T1000 (cell line): ENCODE measurements around the gene DCXR.

Experiments used
- DNase-seq: peaks from one replicate; lab custom pipeline; 2025; ENCODE audit warnings: mixed read lengths; lab: John Stamatoyannopoulos, UW

DCXR gene

GRCh38 chr17:82055023-82055964 lies 17.8 kb upstream of the DCXR start:
- no peak for DNase-seq

GRCh38 chr17:82054351-82055022 lies 17.0 kb upstream of the DCXR start:
- no peak for DNase-seq

GRCh38 chr17:82053556-82054263 lies 16.2 kb upstream of the DCXR start:
- DNase-seq: no peak

- DNase-seq: no peak
Measured at GRCh38 chr17:82053130-82053529, 15.6 kb upstream of the DCXR start.

GRCh38 chr17:82052638-82053059 lies 15.2 kb upstream of the DCXR start:
- no peak for DNase-seq

GRCh38 chr17:82051776-82052637 lies 14.5 kb upstream of the DCXR start, which contains the start of the genes GPS1 and RFNG:
Gene GPS1 (plus strand): TSS chr17:82051898. CDS start chr17:82051932, 34 bp downstream.
Gene RFNG (minus strand): TSS chr17:82051811. CDS start chr17:82051766, 45 bp downstream.
- no peak for DNase-seq

GRCh38 chr17:82050761-82051641 lies 13.5 kb upstream of the DCXR start:
- DNase-seq: no peak

GRCh38 chr17:82050152-82050760 lies 12.8 kb upstream of the DCXR start:
- no peak for DNase-seq

- no peak for DNase-seq
Measured at GRCh38 chr17:82049521-82049971, 12.0 kb upstream of the DCXR start.

GRCh38 chr17:82049106-82049505 lies 11.6 kb upstream of the DCXR start:
- DNase-seq: no peak

- DNase-seq: no peak
Measured at GRCh38 chr17:82048571-82048971, 11.1 kb upstream of the DCXR start.

- no peak for DNase-seq
Measured at GRCh38 chr17:82047914-82048570, 10.5 kb upstream of the DCXR start.

GRCh38 chr17:82047379-82047778 lies 9.9 kb upstream of the DCXR start:
- no peak for DNase-seq

GRCh38 chr17:82046903-82047302 lies 9.4 kb upstream of the DCXR start:
- no peak for DNase-seq

GRCh38 chr17:82045936-82046484 lies 8.5 kb upstream of the DCXR start:
- DNase-seq: no peak

- no peak for DNase-seq
Measured at GRCh38 chr17:82043507-82043906, 6.0 kb upstream of the DCXR start.

- no peak for DNase-seq
Measured at GRCh38 chr17:82042649-82043048, 5.2 kb upstream of the DCXR start.

- DNase-seq: peak; percentile 23
Measured at GRCh38 chr17:82041144-82041814, 3.8 kb upstream of the DCXR start.
